IMR-90 (cell line): ENCODE data around the gene CD1B. TPM values are rescaled to one million over a fixed set of nuclear protein-coding genes. Genes with fewer than 3 reads are reported as not detected.

Experiments
- polyA plus RNA-seq, 3 experiments: library from polyadenylated mRNA; depleted of rRNA; stranded (reverse); fragments of >200 nt; gene quantifications; 2 replicates each; pipeline ENCODE4 v1.2.3, GENCODE V29; 2012; ENCODE audit warnings: low replicate concordance in 1 of 3
- total RNA-seq: library from RNA; depleted of rRNA; stranded (reverse); fragments of >200 nt; gene quantifications from 2 replicates; pipeline ENCODE4 v1.2.3, GENCODE V29; 2012; rRNA removed

The CD1B gene
- total and polyA plus RNA-seq, 2 of the 4 experiments (the other 2 are of a cell fraction) = not detected

Other genes with a start within 250 kb of the CD1B start
- gene CD1D, start 150.6 kb downstream of the CD1B start, total RNA-seq = not detected in 2 replicates
- not detected in 2 replicates for gene CD1D, start 150.6 kb downstream of the CD1B start, polyA plus RNA-seq (2012; rRNA removed)
- not detected in 2 replicates for gene CD1A, start 77.1 kb downstream of the CD1B start, total RNA-seq
- gene CD1A, start 77.1 kb downstream of the CD1B start, polyA plus RNA-seq (2012; rRNA removed) = not detected in 2 replicates
- not detected in 2 replicates for gene CD1C, start 41.6 kb downstream of the CD1B start, total RNA-seq
- not detected in 2 replicates for gene CD1C, start 41.6 kb downstream of the CD1B start, polyA plus RNA-seq (2012; rRNA removed)
- not detected in 2 replicates for gene CD1E, start 22.4 kb upstream of the CD1B start, total RNA-seq
- not detected in 2 replicates for gene CD1E, start 22.4 kb upstream of the CD1B start, polyA plus RNA-seq (2012; rRNA removed)
- not detected in 2 replicates for gene OR10T2, start 67.9 kb upstream of the CD1B start, total RNA-seq
- not detected in 2 replicates for gene OR10T2, start 67.9 kb upstream of the CD1B start, polyA plus RNA-seq (2012; rRNA removed)
- not detected in 2 replicates for gene OR10K2, start 94.7 kb upstream of the CD1B start, total RNA-seq
- not detected in 2 replicates for gene OR10K2, start 94.7 kb upstream of the CD1B start, polyA plus RNA-seq (2012; rRNA removed)
- gene OR10K1, start 130.3 kb upstream of the CD1B start, total RNA-seq = not detected in 2 replicates
- not detected in 2 replicates for gene OR10K1, start 130.3 kb upstream of the CD1B start, polyA plus RNA-seq (2012; rRNA removed)
- gene OR10R2, start 140.7 kb upstream of the CD1B start, total RNA-seq = not detected in 2 replicates
- gene OR10R2, start 140.7 kb upstream of the CD1B start, polyA plus RNA-seq (2012; rRNA removed) = not detected in 2 replicates
- gene OR6Y1, start 222.9 kb upstream of the CD1B start, total RNA-seq = not detected in 2 replicates
- gene OR6Y1, start 222.9 kb upstream of the CD1B start, polyA plus RNA-seq (2012; rRNA removed) = not detected in 2 replicates
- gene OR6P1, start 239.0 kb upstream of the CD1B start, total RNA-seq = not detected in 2 replicates
- not detected in 2 replicates for gene OR6P1, start 239.0 kb upstream of the CD1B start, polyA plus RNA-seq (2012; rRNA removed)
- not detected in 2 replicates for gene OR10X1, start 248.4 kb upstream of the CD1B start, total RNA-seq
- gene OR10X1, start 248.4 kb upstream of the CD1B start, polyA plus RNA-seq (2012; rRNA removed) = not detected in 2 replicates